Endothelial cell of umbilical vein (primary cell): ENCODE measurements around the gene RNF10. TPM values are rescaled to one million over a fixed set of nuclear protein-coding genes. Genes with fewer than 3 reads are reported as not detected.
"Not testable (repeated sequence)": the region's sequence is repeated elsewhere in the genome, so short reads cannot be mapped to it uniquely, and the experiment has no call there.

Source experiments
- BruUV-seq: library from RNA; stranded (reverse); fragments of 400-500 nt; replicated peaks from 2 replicates; lab custom pipeline; 2021; lab: Mats Ljungman, UMichigan
- CTCF ChIA-PET: fragments of 300-600, 350-600 bp; sonication (Branson Sonifier 250); formaldehyde crosslinking; loops from one replicate; lab custom pipeline; 2021; ENCODE audit warnings: antibody characterized with exemption, inconsistent platforms; lab: Charles Lee
- POLR2A ChIA-PET: fragments of 300-600, 350-600 bp; sonication (Branson Sonifier 250); formaldehyde crosslinking; loops from one replicate; lab custom pipeline; 2021; ENCODE audit warnings: antibody characterized with exemption, inconsistent platforms; lab: Charles Lee
- DNase-seq: peaks from one replicate; pipeline ENCODE4 v3.0.0-alpha.2; 2011; ENCODE audit warnings: low read depth, low spot score
- FAIRE-seq: peaks from 2 replicates; lab custom pipeline; 2011; peaks lifted over from hg19 to GRCh38; lab: Jason Lieb, UNC
- H2AFZ ChIP-seq: 2 replicates; pipeline ENCODE4 v1.6.0; 2012; ENCODE audit warnings: low read depth, low read length, control low read depth, inconsistent platforms
- H3K27ac ChIP-seq: 2 replicates; pipeline ENCODE4 v1.5.1; 2011; ENCODE audit warnings: low read depth, mild to moderate bottlenecking, control low read depth, low read length, moderate library complexity; ENCODE audit not compliant: insufficient read depth
- H3K27me3 ChIP-seq, 2 experiments: 2 replicates each; pipeline versions ENCODE4 v1.6.0 to v1.6.1; 2011; ENCODE audit warnings: low read length in 2 of 2, mixed read lengths in 1 of 2; ENCODE audit not compliant: control insufficient read depth in 2 of 2, insufficient read depth in 2 of 2
- H3K36me3 ChIP-seq, 2 experiments: 2 replicates in 1 of 2; 3 replicates in 1 of 2; pipeline ENCODE4 v1.5.1; 2011; ENCODE audit warnings: low read length in 2 of 2, mild to moderate bottlenecking in 1 of 2, moderate library complexity in 1 of 2; ENCODE audit not compliant: control insufficient read depth in 2 of 2, insufficient read depth in 2 of 2; ENCODE audit errors: extremely low read depth in 1 of 2
- H3K4me1 ChIP-seq: 3 replicates; pipeline ENCODE4 v1.5.1; 2011; ENCODE audit warnings: mild to moderate bottlenecking, low read length; ENCODE audit not compliant: control insufficient read depth, insufficient read depth; ENCODE audit errors: extremely low read depth
- H3K4me2 ChIP-seq: 2 replicates; pipeline ENCODE4 v1.6.1; 2011; ENCODE audit warnings: low read length, control low read depth, mixed read lengths; ENCODE audit not compliant: insufficient read depth
- H3K4me3 ChIP-seq, 3 experiments: fragments of 200-600 bp in 1 of 3; sonication (generic), shearing (Covaris generic) in 1 of 3; replicated peaks in 1 of 3; 2 replicates each; pipeline ENCODE4 v1.5.1; 2011 to 2016; ENCODE audit warnings: control low read depth in 3 of 3, low read length in 3 of 3, mild to moderate bottlenecking in 2 of 3, inconsistent platforms in 1 of 3, low read depth in 1 of 3, moderate library complexity in 1 of 3; ENCODE audit not compliant: insufficient read depth in 1 of 3
- H3K79me2 ChIP-seq: 2 replicates; pipeline ENCODE4 v1.6.0; 2012; ENCODE audit warnings: low read length, inconsistent platforms; ENCODE audit not compliant: control insufficient read depth, insufficient read depth
- H3K9ac ChIP-seq: replicated peaks from 2 replicates; pipeline ENCODE3; 2011; ENCODE audit warnings: low read length, control low read depth; ENCODE audit not compliant: insufficient read depth; ENCODE audit errors: extremely low read depth
- H3K9me1 ChIP-seq: replicated peaks from 3 replicates; pipeline ENCODE4 v1.6.0; 2011; ENCODE audit warnings: mild to moderate bottlenecking, low read length; ENCODE audit not compliant: control insufficient read depth, insufficient read depth; ENCODE audit errors: extremely low read depth
- H3K9me3 ChIP-seq: replicated peaks from 2 replicates; pipeline ENCODE4 v1.5.1; 2012; ENCODE audit warnings: low read length, inconsistent platforms; ENCODE audit not compliant: control insufficient read depth, insufficient read depth
- H4K20me1 ChIP-seq: replicated peaks from 2 replicates; pipeline ENCODE3; 2011; ENCODE audit warnings: mild to moderate bottlenecking, low read length; ENCODE audit not compliant: control insufficient read depth, insufficient read depth; ENCODE audit errors: extremely low read depth
- EZH2 ChIP-seq: IDR thresholded peaks from 2 replicates; pipeline ENCODE4 v1.6.1; 2012; ENCODE audit warnings: borderline replicate concordance, low read depth, mild to moderate bottlenecking, moderate library complexity, low read length, inconsistent platforms; ENCODE audit not compliant: severe bottlenecking
- FOS ChIP-seq: IDR thresholded peaks from 2 replicates; pipeline ENCODE4 v1.6.1; 2011; ENCODE audit warnings: mild to moderate bottlenecking, low read length, moderate library complexity, borderline replicate concordance; ENCODE audit not compliant: insufficient read depth
- GATA2 ChIP-seq: IDR thresholded peaks from 2 replicates; pipeline ENCODE4 v1.7.0; 2011; ENCODE audit warnings: low read depth, mild to moderate bottlenecking, moderate library complexity, mixed read lengths, low read length; ENCODE audit not compliant: insufficient read length, insufficient read depth
- JUN ChIP-seq: IDR thresholded peaks from 2 replicates; pipeline ENCODE4 v1.6.1; 2011; ENCODE audit warnings: borderline replicate concordance, low read depth; ENCODE audit not compliant: insufficient read length, insufficient read depth
- MAX ChIP-seq: IDR thresholded peaks from 2 replicates; pipeline ENCODE4 v1.6.1; 2011; ENCODE audit not compliant: insufficient read depth, insufficient read length
- MYC ChIP-seq: IDR thresholded peaks from one replicate; pipeline ENCODE4 v1.6.1; 2011; ENCODE audit warnings: mild to moderate bottlenecking, low read depth, low read length
- POLR2A ChIP-seq: IDR thresholded peaks from 2 replicates; pipeline ENCODE4 v1.6.1; 2012; ENCODE audit warnings: low read depth, mild to moderate bottlenecking, control low read depth, low read length
- POLR2AphosphoS5 ChIP-seq: IDR thresholded peaks from 2 replicates; pipeline ENCODE4 v1.6.1; 2012; ENCODE audit warnings: low read depth, mild to moderate bottlenecking, control low read depth, low read length, moderate library complexity; ENCODE audit not compliant: insufficient read depth
- dilution Hi-C: fragments of 300-500 bp; cut with MboI; formaldehyde crosslinking; loops from one replicate; pipeline ENCODE4 v1.15.0; 2019; ENCODE audit warnings: low sequenced_read_pairs; ENCODE audit not compliant: extremely low pct_ligation_motif_present
- intact Hi-C: fragments of 100-400 bp; cut with micrococcal nuclease; formaldehyde crosslinking; loops from one replicate; pipeline ENCODE4 v1.10.0; 2022
- polyA plus RNA-seq, 4 experiments: library from polyadenylated mRNA; depleted of rRNA in 3 of 4; stranded (reverse) in 3 of 4; unstranded in 1 of 4; fragments of >200 nt; gene quantifications; 2 replicates each; pipeline versions ENCODE4 v1.2.1 to v1.2.3, GENCODE V29; 2011 to 2012; ENCODE audit warnings: missing spikeins in 1 of 4
- total RNA-seq: library from RNA; stranded (reverse); gene quantifications from 2 replicates; pipeline ENCODE4 v1.2.3, GENCODE V29; 2021
- TF ChIP-seq, protein P1 (sequence below), 2 donors: IDR thresholded peaks; 1 replicate in 1 of 2; 2 replicates in 1 of 2; pipeline ENCODE4 v1.5.1; 2011; ENCODE audit warnings: low read length in 2 of 2, mild to moderate bottlenecking in 2 of 2, moderate library complexity in 2 of 2, control low read depth in 1 of 2, inconsistent platforms in 1 of 2, low read depth in 1 of 2; ENCODE audit not compliant: insufficient read depth in 1 of 2; ENCODE audit errors: extremely low read depth in 1 of 2

RNF10 gene
- total and polyA plus RNA-seq, 2 donors (not counting 3 experiments of a cell fraction or from before 2014, with no cell fraction given) = 120 to 236 TPM

DNA sequence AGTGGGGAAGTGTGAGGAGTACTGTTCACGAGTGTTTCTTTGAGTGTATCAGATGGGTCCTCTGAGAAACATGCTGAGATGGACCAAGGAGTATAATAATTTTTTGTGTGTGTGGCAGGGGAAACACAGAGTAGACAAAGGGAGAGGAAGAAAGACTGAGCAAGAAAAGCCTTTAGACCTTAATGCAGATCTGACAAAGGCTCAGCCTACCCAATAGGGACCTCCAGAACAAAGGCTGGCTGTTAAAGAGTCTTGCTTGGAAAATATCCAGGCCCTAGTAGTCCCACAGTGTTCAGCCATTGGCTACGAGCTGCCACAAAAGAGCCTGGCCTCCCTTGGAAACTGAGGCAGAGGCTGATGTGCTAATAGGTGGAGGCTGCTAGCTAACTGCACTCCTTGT lies 18.7 kb upstream of the RNF10 start:
- no peak for FAIRE-seq
- dilution Hi-C loops = no loop called here

GRCh38 chr12:120519324-120519723 lies 14.8 kb upstream of the RNF10 start:
- dilution Hi-C loops, intact Hi-C loops, H2AFZ ChIP-seq, DNase-seq, H3K4me3 ChIP-seq, POLR2A ChIA-PET, H3K9ac ChIP-seq, H3K27ac ChIP-seq, H3K9me1 ChIP-seq, H3K4me2 ChIP-seq, H4K20me1 ChIP-seq, H3K4me1 ChIP-seq, FAIRE-seq, H3K27me3 ChIP-seq, H3K9me3 ChIP-seq, BruUV-seq, H3K79me2 ChIP-seq, H3K36me3 ChIP-seq: not testable (repeated sequence)
- CTCF ChIA-PET = interaction anchor here (0.7 kb wide), 1 partner anchor 10 kb away, joined by 3 read pairs; no protein-coding TSS in a partner anchor

More for the DNA sequence above, 18.7 kb upstream of the RNF10 start:
- H3K4me2 ChIP-seq = no peak overlapping the region
- POLR2A ChIA-PET = no interaction called here
- CTCF ChIA-PET = no interaction called here
- no peak overlapping the region for H3K4me3 ChIP-seq
- intact Hi-C loops = no loop called here
- no peak for DNase-seq
- H3K79me2 ChIP-seq = no peaks in the 10 kb centered on the region
- no peaks in the 10 kb centered on the region for H3K27me3 ChIP-seq
- no peak overlapping the region for H3K9ac ChIP-seq
- H3K4me1 ChIP-seq = no peaks in the 10 kb centered on the region
- no peak overlapping the region for H2AFZ ChIP-seq
- no peaks in the 10 kb centered on the region for H3K9me1 ChIP-seq
- peaks cover 2 to 4% of the 10 kb centered on the region in 2 experiments for H3K36me3 ChIP-seq
- no TSS peak for BruUV-seq
- H3K27ac ChIP-seq = no peak overlapping the region
- TF ChIP-seq POLR2A (no peak), POLR2AphosphoS5 (no peak), EZH2 (no peak), GATA2 (no peak), JUN (no peak), MYC (no peak), FOS (no peak), MAX (no peak)
- TF ChIP-seq, protein P1, sequence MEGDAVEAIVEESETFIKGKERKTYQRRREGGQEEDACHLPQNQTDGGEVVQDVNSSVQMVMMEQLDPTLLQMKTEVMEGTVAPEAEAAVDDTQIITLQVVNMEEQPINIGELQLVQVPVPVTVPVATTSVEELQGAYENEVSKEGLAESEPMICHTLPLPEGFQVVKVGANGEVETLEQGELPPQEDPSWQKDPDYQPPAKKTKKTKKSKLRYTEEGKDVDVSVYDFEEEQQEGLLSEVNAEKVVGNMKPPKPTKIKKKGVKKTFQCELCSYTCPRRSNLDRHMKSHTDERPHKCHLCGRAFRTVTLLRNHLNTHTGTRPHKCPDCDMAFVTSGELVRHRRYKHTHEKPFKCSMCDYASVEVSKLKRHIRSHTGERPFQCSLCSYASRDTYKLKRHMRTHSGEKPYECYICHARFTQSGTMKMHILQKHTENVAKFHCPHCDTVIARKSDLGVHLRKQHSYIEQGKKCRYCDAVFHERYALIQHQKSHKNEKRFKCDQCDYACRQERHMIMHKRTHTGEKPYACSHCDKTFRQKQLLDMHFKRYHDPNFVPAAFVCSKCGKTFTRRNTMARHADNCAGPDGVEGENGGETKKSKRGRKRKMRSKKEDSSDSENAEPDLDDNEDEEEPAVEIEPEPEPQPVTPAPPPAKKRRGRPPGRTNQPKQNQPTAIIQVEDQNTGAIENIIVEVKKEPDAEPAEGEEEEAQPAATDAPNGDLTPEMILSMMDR (IDR thresholded peaks at IDR 0.05; ENCODE audit: extremely low read depth in 1 of 2, insufficient read depth in 1 of 2, low read depth in 1 of 2, low read length in 2 of 2) = no peak
- no peaks in the 10 kb centered on the region for H3K9me3 ChIP-seq
- no peaks in the 10 kb centered on the region for H4K20me1 ChIP-seq
